ENCODE results near the gene CACNA1C.

CACNA1C gene

DNA sequence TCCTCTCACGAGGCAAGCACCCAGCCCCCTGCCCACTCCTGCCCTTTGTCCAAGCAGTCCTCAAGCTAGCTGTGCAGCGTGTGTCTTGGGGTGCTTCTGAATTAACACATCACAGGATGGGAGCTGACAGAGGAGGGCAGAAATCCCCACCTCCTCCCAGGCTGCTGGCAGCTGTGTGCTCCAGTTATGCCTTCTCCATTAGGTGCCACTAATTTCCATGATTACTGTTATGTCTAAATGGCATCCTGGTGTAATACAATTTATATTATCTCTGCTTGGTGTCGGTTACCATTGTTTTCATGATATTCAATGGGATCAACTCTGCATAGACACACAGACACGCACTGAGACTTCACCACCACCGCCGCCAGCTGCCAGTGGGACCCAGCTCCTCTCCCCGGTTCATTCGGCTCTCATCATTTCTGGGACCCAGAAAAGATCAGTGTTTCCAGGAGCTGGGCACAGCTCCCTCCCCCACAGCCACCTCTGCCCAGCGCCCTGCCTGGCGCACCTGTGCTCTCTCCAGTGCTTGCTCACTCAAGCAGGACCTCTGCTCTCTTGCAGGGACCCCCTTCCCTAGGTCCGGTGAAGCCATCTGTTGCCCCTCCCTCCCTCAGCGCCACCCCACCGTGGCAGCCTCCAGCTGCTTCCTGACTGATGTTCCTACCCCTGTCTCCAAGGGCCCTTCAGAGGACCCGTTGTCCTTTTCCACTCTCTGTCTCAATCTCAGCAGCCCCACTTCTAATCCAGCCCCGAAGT, 574.5 kb downstream of the CACNA1C start:
- DNase-seq (ENCODE audit: low read depth in 2 of 2), result no peak

DNA sequence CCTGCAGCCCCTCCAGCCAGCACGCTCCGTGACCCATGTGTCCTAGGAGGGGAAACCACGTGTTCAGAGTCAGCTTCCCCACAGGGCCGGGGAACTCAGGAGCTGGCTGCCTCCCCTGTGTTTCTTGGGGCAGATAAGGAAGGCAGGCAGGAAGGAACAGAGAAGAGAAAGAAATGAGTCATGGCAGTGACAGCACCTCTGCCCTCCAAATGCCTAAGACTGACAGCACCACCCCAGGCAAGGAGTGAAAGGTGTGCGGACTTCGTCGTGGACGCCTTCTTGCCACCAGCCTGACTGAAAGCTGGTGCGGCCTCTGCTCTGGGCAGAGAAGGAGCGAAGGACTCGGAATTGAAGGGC, 575.0 kb downstream of the CACNA1C start:
- DNase-seq (ENCODE audit: low read depth in 2 of 2), result no peak

DNA sequence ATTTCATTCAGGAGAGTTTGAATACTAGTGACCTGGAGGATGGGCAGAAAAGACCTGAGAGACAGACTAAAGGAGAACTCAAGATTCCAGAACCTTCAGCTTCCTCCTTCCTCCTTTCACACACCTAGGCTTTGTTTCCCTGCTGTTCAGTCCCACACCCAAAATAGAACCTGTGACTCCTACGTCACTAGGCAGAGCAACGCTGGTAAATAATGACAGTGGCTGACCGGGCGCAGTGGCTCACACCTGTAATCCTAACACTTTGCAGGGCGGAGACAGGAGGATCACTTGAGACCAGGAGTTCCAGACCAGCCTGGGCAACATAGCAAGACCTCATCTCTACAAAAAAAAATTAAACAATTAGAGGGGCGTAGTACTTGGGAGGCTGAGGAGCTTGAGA, 575.6 kb downstream of the CACNA1C start:
- DNase-seq (ENCODE audit: low read depth in 2 of 2), result no peak

DNA sequence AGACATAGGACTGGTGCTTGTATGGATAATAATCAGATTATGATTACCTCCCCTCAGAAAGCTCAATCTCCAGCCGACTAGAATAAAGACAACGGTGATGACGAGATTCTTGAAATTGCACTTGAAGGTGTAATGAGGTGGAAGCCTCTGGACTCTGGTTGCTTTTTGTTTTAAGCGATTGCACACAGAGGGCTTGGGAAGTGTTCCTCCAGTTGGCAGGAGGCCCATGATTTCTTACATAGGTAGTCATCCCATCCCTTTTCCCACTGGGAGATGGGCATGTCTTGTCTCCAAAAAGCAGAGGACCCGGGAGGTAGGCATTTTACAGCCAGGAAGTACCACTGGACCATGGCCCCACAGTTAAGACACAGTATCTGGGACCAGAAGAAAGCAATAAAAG, 576.3 kb downstream of the CACNA1C start:
- no peak for DNase-seq (ENCODE audit: low read depth in 2 of 2)

DNA sequence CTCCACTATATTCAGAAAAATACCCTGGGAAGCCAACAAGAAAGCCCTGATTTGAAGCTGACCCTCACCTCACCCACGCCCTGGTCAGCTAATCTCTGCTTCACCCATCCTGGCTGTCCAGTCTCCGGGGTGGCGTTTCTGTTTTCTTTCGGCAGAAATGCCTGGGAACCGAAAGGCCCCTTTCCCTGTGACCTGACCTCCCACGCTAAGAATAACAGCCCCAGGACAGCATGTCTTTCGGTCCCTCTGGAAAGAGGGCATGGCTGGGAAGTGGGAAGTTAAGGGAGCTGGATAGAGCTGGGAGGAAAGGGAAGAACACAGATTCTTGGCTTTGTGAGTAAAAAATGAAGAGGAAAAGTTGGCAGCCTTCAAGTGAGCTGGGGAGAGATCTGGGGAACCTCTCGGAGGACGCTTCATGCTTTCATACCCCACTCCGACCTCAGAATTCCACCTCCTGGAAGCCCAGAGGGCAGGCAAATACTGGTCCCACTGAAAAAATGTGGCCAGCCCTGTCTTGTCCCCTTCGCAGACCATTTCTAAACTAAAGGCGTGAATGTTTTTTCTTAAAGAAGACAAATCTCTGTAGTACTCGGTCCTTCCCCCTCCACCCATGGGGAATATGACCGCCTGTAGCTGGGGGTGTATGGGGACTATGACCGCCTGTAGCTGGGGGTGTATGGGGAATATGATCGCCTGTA, 579.0 kb downstream of the CACNA1C start:
- DNase-seq (ENCODE audit: low read depth in 2 of 2), result no peak

DNA sequence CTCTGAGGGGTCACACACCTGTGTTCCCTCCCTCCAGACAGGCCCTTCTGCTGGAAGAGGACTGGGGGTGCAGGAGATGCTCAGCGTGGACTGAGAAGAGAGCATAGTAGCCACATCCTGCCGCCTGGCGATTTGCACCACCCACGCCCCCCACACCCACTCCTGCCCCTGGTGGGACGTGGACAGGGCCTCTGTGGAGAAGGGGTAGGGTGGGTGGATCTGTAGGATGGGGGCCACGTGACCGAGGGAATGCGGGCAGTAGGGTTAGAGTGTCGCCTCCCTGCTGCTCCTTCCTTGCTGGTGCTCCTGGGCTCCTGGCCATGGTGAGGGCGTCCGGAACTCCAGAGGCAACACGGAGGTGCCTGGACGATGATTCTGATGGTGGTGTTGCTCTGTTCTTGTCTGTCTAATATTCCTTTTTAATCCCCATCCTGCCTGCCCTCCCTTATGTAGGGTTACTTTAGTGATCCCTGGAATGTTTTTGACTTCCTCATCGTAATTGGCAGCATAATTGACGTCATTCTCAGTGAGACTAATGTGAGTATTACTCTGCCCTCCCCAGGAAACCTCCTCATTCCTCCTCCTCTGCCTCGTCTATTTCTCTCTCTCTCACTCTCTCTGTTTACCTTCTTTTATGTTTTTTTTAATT, 580.5 kb downstream of the CACNA1C start:
- DNase-seq (ENCODE audit: low read depth in 2 of 2), result no peak

DNA sequence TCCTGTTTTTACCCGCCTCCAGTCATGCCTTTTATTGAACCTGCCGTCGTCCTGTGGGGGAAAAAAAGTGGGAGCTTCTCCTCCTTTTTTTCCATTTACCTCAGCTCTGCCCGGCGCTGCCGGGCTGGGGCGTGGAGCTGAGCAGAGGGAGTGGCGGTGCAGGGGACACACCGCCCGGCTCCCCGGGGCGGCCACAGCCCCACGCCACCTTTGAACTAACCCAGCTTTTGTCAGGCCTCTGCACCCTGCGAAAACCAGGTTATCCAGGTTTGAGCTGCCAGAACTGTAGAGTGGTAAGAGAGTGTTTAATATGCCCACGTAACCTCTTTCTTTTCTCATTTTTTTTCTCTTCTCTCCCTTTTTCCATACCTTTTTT, 581.0 kb downstream of the CACNA1C start:
- no peak for DNase-seq (ENCODE audit: low read depth in 2 of 2)

DNA sequence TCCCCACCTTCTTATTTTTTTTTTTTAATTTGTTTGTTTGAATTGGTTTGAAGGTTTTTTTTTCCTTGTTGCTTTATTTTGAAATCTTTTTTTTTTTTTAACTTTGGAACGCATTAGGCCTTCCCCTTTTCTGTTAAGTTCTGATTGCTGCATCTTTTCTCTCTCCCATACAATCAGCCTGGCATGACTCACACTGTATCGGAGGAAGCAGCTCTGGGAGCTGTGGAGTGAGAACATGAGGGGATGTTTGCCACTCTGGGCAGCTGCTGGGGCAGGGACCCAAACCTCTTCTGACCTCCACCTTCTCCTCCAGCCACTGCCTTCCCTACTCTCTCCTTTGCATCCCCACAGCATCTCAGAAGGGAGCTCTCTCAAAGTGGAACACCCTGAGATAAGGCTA, 581.7 kb downstream of the CACNA1C start:
- no peak for DNase-seq (ENCODE audit: low read depth in 2 of 2)

DNA sequence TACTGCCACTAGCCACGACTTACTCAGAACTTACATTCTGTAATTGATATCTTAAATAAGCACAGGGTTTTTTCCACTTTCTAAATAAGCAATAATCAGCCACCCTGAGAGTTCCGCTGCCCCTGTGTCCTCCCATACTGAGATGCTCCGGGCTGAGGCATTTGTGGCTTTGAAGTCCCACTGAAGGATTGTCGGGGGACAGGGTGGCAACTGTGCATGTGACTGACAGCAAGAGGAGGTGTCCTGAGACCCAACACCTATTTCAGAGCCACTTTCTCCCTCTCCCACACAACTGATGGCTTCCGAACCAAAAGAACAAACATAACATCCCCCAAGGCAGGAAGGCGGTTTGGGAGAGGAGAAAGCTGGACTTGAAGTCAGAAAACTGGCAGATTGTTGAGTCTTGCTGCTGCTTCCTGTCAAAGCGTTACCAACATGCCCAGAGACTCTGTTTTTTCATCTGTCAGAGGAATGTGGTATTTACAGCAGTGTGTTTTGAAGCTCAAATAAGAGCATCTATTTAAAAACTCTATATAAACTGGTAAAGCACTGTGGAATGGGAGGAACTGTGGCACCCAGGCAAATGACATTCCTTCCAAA, 584.1 kb downstream of the CACNA1C start:
- DNase-seq (ENCODE audit: low read depth in 2 of 2), result no peak

DNA sequence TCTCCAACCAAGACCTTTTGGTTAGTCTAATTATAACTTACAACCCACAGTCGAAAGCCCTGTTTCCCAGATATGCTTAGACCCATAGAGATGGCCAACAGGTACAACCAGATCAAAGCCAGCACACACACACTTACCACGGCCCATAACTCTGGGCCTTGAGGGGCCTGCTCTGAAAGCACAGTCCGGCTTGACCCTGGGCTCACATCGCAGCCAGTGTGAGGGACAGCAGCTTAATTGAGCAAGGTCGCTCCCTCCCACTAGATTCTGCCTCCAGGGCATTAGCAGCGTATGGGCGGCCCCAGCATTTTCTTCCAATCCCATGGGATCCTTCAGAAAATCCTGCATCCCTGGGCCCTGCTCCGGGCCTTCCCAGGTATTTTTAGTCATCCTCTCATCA, 584.6 kb downstream of the CACNA1C start:
- DNase-seq (ENCODE audit: low read depth in 2 of 2), result no peak

DNA sequence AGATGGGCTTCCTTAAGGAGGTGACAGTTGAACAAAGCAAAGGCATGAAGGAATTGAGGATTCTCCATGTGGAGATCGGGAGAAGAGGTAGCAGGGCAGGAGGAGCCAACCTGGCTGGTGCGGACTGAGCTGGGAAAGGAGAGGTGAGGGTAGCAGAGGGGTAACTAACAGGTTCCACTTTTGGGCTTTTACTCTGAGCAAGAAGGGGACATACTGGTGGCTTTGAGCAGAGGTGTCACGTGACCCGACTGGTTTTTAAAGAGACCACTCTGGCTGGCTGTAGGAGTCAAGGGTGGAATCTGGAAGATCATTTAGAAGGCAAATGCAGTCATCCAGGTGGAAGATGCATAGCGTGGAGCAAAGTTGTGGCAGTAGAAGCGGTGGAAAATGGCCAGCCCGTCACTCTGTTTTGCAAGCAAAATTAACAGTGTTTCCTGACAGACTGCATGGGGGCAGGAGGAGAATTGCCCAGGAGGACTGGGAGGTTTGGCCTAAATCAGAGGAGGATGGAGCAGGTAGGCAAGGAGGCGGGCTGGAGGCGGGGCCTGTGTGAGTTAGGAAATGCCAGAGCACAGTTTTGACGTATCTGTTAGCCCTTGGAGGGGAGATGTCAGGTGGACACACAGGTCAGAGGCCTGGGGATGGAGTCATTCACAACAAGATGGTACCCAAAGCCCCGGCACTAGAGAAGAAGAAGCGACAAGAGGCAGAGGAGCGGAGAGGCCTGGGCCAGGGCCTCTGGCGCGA, 585.7 kb downstream of the CACNA1C start:
- no peak for DNase-seq (ENCODE audit: low read depth in 2 of 2)

DNA sequence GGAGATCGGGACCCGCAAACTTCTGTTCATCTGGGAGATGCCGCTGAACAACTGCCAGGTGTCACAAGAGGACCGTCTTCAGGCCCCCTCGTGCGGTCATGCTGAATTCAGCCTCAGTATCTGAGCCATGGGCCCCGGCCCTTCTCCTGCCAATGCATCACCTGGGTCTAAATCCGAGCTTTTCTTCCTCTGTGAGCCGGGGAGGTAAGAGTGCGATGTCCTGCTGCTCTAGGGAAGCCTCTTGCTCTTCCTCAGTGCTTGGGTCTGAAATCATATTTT, 586.2 kb downstream of the CACNA1C start:
- DNase-seq (ENCODE audit: low read depth in 2 of 2), result no peak

DNA sequence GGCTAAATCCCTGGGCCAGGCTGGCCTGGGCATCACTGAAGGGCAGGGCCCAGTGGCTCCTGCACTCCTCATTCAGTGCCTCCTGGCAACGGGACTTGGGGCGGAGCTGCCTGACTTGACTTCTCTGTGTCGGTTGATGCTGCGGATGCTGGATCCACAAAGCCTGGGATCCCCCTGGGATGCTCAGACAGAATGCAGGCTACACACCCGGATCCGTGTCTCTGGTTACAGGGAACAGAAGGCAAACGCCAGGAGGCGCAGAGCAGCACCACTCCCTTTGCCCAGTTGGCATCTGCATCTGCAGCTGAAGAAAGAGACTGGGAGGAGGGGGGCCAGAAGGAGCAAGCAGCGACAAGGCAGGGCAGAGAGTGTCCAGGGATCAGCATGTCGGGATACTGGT, 587.5 kb downstream of the CACNA1C start:
- DNase-seq (ENCODE audit: low read depth in 2 of 2), result no peak

DNA sequence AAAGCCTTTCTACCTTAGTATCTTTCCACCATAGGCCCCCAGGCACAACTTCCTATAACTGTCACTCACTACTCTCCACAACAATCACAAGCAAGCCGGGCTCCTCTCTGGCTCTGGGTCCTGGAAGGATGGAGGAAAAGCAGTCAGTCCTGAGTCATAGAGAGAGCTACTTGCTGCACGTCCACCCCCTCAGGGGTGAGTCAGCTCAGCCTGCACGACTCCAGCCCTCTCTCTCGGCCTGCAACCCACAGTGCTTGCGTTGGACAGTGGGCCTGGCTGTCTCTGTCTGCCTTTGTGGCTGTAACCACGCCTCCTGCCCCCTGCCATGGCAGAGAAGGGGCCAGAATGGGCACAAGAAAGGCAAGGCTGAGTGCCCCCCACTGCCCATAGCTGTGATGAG, 587.9 kb downstream of the CACNA1C start:
- DNase-seq (ENCODE audit: low read depth in 2 of 2), result no peak

DNA sequence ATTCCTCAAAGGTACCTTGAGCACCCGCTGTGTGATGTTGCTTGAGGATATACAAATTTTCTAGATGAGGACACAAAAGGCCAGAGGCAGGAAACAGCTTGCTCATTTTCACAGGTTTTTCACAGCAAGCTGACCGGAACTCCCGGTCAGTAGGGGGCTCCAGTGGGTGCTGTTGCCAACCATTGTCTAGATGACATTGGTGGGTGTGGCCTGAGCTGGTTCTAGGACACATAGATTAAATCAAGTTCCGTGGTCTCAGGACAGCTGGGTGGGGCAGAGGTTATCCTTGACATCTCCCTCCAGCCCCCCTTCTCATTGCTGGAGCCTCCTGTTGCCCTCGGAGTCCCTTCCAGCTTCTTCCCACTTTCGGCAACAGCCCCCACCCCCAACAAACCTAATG, 588.4 kb downstream of the CACNA1C start:
- DNase-seq (ENCODE audit: low read depth in 2 of 2), result no peak

DNA sequence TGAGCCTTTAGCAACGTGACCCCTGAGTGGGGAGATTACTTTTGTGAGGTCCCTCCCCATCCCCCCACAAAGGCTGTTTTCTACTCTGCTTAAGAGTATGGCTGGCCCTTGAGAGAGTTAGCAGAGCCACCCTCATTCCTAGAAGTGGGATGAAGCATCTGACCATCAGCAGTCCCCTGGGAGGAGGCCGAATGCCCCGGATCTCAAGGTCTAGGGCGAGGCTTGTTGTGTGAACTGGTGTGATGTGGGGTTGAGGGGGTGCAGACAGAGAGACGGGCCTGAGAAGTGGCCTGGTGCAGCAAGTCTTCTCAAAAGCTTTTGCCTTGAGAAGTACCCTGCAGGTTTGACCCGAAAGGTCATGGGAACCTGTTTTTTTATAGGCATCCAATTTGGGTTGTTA, 589.0 kb downstream of the CACNA1C start:
- DNase-seq (ENCODE audit: low read depth in 2 of 2), result no peak

DNA sequence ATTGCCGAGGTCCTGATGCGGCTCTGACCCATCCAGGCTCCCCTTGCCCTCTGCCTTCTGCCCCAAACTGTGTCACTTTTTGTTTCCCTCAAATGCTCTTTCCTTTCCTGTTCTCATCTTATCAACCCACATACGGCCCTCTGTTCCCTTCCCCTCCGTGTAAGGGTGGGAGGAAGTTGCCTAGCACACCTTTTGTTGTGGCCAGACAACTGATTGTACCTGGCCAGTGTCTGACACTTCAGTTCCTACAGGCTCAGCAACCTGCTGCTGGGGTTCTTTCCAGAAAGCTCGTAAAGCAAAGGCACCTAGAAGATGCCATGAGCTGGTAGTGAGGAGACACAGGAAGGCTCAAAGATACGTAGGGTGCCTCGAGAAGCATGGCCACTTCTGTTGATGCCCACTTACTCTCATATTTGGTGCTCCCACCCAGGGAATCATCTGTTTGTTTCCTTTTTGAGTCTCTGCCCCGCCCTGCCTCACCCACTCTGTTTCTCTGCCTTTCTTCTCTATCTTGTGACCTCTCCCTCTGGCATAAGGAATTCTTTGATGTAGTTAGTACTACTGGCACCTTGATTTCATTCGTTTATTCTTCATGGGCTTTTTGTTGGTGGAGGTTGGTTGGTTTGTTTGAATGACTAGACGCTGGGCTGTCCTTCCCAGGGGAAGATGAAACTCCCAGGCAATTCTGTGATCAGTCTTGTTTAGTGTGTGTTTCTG, 589.5 kb downstream of the CACNA1C start:
- no peak for DNase-seq (ENCODE audit: low read depth in 2 of 2)

DNA sequence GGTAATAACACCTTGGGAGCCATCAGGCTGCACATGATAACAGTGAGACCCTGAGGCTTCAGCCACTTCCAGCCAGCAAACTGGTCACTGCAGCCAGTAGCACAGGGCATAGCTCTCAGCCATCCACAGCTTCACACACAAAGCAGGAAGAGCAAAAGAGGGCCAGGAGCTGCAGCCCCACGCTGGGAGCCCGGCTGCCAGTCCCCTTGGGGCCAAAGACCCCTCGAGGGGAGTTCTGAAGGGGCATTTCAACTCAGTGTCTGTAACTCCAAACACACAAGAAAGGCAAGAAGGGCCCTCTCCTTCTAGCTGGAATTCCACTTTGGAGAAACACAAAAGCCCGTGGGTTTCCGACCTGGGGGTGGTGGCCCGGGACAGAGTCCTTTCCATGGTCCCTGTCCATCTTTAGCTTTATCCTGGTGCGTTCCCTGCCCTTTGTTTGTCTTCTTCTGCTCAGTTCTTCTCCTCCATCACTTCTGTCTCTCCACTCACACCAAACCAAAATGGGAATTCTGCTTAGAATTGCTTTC, 590.2 kb downstream of the CACNA1C start:
- no peak for DNase-seq (ENCODE audit: low read depth in 2 of 2)

DNA sequence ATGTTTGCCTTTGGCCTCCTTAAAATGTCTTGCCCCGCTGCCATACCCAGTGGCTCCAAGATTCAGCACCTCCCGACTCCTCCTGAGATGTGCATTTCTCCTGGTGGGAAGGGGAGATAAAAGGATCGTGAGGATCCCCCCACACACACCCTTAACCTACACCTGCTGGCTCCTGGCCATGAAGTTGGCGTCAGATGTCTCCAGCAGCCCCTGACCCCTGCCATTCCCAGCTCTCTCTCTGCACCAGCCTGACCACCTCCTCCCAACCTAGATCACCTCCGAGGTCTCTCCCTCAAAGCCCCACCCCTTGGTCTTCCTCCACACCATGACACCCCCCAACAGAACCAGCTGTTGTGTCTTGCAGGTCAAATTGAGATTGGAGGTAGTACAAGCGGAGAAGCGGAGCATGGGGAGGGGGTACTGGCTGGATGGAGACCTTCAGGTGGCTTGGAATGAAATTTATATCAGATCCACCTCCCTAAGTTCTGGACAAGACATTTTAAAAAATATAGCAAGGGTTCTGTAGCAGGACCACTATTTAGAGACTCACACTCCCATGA, 590.9 kb downstream of the CACNA1C start:
- no peak for DNase-seq (ENCODE audit: low read depth in 2 of 2)

DNA sequence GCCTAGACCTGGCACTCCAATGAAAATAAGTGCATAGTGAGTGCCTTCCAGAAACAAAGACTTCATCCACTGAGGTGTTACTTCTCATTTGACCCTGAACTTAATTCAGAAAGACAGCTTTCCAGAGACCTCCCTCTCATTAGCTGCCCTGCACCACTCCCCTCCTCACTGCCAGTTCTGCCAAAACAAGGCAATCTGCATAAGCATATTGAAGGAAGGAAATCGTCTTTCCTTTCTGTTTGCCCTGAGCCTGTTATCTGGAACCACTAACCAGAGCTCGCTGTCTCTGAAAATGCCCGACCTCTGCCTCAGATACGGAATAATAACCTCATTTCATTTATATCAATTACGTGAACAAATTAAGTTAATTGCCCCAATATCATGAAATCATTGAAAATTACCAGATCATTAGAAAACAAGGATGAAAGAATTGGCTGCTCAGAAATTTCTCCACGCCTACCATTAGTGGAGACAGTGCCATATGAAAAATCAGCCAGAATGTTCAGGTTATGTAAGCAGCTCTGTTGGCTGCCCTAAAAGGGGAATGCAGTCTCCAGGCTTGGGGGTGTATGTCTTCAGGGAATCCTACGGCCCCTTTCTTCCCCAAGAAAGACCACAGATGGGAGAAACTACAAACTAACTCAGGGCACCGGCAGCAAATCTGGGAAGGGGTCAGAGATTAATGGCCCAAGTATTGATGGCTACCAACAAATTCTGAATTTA, 592.1 kb downstream of the CACNA1C start:
- DNase-seq (ENCODE audit: low read depth in 2 of 2), result no peak

Measured in stimulated activated CD8-positive, alpha-beta memory T cell treated with anti-CD3 and anti-CD28 coated beads, Interleukin-2, amount 100 ng/mL, for 1 hour (primary cell).